GM18870 (cell line): Measurements from ENCODE around the gene ACTG2.
"Not testable (repeated sequence)": the region's sequence is repeated elsewhere in the genome, so short reads cannot be mapped to it uniquely, and the experiment has no call there.

ENCODE experiments used
- ATAC-seq: cut with Tn5 transposase; IDR thresholded peaks from one replicate; pipeline ENCODE4 v1.9.1; 2021; ENCODE audit warnings: moderate library complexity; ENCODE audit not compliant: unreplicated experiment

ACTG2 gene

DNA sequence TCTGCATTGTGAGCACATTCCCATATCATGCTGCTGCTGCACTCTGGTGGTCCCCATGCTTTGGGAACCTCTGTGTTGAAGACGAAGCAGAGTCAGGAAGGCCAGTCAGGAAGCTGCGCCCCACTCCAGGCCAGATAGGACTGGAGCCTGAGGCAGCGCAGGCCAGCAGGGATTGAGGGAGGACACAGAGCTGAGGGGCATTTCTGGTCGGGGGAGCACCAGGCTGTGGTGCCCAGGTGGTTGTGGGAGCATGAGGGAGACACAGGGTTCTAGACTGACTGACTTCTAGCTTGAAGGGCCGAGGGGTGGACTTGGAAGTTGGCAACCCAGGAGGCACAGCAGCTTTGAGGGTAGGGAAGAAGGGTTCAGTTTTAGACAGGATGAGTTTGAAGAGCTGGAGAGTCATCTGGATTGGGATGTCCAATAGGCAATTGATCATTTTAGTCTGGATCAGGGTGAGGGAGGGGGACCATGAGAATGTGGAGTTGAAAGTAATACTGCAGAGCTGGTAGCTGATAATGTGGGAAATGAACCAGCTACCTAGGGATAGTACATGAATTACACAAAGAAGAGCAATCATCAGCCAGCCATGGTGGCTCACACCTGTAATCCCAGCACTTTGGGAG lies 1.4 kb upstream of the ACTG2 start:
- ATAC-seq, result no peak

GRCh38 chr2:73893764-73894474 lies 1.1 kb downstream of the ACTG2 start:
- no peak for ATAC-seq

GRCh38 chr2:73894475-73894850 lies 1.7 kb downstream of the ACTG2 start:
- no peak for ATAC-seq

GRCh38 chr2:73894877-73895276 lies 2.1 kb downstream of the ACTG2 start:
- ATAC-seq, result no peak

DNA sequence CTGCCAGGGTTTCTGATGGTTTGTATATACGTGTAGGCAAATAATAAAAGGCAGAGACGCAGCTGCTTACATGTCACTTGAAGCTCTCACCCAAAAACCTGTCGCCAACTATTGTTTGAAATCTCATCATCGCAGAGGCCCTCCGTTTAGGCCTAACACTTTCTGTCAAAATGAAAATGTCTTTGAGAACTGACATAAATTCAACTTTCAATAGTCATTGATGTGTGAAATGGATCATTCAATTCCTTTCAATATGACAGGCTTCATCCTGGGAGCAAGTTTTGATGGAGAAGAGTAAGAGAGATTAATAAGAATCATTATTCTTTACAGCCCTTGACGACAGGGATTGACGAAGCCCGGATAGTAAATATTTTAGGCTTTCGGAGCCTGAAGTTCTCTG lies 2.7 kb downstream of the ACTG2 start:
- no peak for ATAC-seq

DNA sequence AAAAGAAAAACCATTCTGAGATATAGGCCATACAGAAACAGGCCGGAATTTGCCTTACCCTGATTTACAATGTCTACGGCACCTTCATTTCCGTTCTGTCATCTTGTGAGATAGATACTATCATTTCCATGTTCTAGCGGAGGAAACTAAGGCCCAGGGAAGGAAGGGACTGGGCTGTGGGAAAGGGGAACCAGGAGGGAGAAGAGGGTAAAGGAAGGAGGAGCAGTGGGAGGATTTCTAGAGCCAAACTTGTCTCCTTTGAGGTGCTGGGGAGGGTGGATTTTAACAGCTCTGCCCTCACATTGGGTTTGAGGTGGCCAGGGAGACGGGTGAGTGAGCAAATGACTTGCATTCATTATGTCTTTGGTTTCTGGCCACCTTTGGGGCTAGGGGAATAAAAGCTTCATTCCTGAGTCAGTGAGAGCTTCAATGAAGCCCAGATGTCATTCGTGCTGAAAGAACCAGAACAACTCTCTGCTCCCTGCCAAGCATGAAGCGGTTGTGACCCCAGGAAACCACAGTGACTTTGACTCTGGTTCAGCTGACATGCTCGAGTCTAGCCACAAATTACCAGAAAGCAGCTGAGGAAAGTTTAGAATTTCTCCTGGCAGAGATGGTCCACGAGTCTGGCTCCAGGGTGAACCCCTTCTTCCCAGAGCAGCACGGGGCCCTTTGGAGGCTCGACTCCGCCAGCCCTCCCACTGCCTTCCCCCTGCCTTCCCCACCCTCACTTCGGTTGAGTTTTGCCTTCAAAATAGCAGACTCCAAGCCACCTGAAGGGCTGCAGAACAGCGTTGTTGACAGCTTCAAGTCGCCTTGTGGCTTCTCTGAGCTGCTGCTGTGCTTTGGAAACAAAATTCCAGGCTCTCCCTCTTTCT lies 3.8 kb downstream of the ACTG2 start:
- peak; percentile 53 for ATAC-seq

DNA sequence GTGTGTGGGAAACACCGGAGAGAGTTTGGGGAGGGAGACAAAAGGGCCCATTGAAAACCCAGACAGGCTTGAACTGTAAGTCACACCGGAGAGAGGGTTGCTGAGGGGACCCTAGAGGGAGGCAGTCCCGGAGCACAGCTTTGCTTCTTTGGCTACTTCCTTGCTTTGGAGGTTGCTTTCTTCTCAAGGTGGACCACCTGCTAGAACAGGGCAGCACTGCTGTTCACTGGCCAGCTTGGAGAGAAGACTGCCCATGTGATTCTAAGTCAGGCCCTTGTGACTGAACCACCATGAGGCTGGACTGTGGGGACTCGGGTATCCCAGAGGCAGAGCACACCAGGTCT lies 4.4 kb downstream of the ACTG2 start:
- no peak for ATAC-seq

DNA sequence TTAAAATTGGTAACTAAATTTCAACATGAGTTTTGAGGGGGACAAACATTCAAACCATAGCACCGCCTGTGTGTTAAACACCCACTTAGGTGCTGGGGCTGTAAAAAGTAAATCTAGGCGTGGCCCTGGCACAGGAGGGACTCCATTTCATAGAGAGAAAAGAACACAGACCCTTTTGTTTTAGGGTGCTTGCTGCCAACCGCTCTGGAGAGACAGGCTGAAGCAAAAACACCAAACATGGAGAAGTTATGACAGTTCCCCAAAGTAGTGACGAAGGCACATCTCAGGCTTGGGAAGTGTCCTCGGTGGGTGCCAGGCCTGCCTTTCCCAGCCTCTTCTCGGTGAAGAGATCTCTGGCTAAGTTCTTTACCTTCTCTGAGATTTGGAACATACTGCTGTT lies 5.1 kb downstream of the ACTG2 start:
- ATAC-seq, result no peak

- no peak for ATAC-seq
Measured at GRCh38 chr2:73899801-73900336, 7.1 kb downstream of the ACTG2 start.

GRCh38 chr2:73901143-73901542 lies 8.3 kb downstream of the ACTG2 start:
- no peak for ATAC-seq

- ATAC-seq, result no peak
Measured at GRCh38 chr2:73902284-73902683, 9.5 kb downstream of the ACTG2 start.

GRCh38 chr2:73903313-73903712 lies 10.5 kb downstream of the ACTG2 start:
- no peak for ATAC-seq

DNA sequence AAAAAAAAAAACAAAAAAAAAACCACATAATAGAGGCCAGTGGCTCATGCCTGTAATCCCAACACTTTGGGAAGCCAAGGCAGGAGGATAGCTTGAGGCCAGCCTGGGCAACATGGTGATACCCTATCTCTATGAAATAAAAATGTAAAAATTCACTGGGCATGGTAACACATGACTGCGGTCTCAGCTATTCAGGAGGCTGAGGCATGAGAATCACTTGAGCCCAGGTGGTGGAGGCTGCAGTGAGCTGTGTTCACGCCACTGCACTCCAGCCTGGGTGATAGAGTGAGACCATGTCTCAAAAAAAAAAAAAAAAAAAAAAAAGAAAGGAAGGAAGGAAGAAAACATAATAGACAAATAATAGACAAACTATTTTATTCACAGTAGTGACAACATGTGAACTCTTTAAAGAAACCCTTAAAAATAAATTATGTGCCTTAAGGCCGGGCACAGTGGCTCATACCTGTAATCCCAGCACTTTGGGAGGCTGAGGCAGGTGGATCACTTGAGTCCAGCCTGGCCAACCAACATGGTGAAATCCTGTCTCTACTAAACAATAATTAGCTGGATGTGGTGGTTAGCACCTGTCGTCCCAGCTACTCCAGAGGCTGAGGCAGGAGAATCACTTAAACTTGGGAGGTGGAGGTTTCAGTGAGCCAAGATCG lies 11.3 kb downstream of the ACTG2 start:
- ATAC-seq, result not testable (repeated sequence)

- no peak for ATAC-seq
Measured at GRCh38 chr2:73904952-73905351, 12.1 kb downstream of the ACTG2 start.

DNA sequence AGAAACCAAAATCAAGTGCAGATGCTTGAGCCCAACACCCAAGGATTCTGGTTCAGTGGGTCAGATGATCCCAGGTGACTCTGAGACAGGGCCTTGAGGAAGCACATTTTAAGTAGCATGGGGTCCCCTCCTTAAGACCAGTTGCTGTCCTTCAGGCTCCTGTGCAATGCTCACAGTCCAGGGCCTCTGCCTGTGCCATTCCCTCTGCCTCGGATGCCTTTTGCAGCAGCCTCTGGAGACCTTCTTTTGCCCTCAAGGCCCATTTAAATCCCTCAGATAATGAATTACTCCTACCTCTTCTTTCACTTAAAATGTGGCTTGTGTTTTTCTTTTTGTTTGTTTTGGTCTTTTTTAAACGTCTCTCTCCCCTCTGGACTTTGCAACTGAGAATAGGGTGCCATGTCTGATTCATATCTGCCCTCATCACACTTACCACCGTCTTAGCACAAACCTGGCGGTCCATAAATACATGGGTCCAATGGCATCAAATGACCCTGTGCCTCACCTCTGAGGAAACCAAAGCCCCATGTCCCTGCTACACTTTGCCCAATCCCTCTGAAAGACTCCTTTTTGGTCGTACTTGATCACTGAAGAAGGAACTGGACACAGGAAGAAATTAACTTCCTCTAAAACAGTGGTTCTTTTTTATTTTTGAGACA lies 14.2 kb downstream of the ACTG2 start:
- no peak for ATAC-seq

GRCh38 chr2:73907840-73908452 lies 15.1 kb downstream of the ACTG2 start:
- no peak for ATAC-seq

GRCh38 chr2:73908689-73909652 lies 16.2 kb downstream of the ACTG2 start:
- ATAC-seq, result no peak

GRCh38 chr2:73910873-73911547 lies 18.2 kb downstream of the ACTG2 start:
- ATAC-seq, result no peak
